Panc1 (cell line): ENCODE results near the gene CD9. TPM values are rescaled to one million over a fixed set of nuclear protein-coding genes. Genes with fewer than 3 reads are reported as not detected.

ENCODE experiments used
- ATAC-seq: fragments of 200-7000 bp; cut with Tn5 transposase; 2 replicates; pipeline ENCODE4 v1.9.1; 2020; ENCODE audit warnings: mild to moderate bottlenecking, moderate library complexity
- BruUV-seq: library from RNA; stranded (reverse); fragments of 400-500 nt; replicated peaks from 2 replicates; lab custom pipeline; 2021; lab: Mats Ljungman, UMichigan
- CTCF ChIA-PET: fragments of 300-600 bp; sonication (Branson Sonifier 250); formaldehyde crosslinking; loops from one replicate; lab custom pipeline; 2022; ENCODE audit warnings: antibody characterized with exemption; lab: Charles Lee
- POLR2A ChIA-PET: fragments of 300-600 bp; sonication (Branson Sonifier 250); formaldehyde crosslinking; loops from one replicate; lab custom pipeline; 2022; ENCODE audit warnings: antibody characterized with exemption; lab: Charles Lee
- DNase-seq: peaks from one replicate; pipeline ENCODE4 v3.0.0-alpha.2; 2010; ENCODE audit warnings: low read depth, low spot score
- H3K27ac ChIP-seq: 2 replicates; pipeline ENCODE4 v1.5.1; 2011; ENCODE audit warnings: mild to moderate bottlenecking, low read length, inconsistent platforms
- H3K27me3 ChIP-seq: fragments of 200-500 bp; sonication (Bioruptor generic); 2 replicates; pipeline ENCODE4 v1.6.0; 2014; ENCODE audit warnings: low read length, inconsistent platforms; ENCODE audit not compliant: control insufficient read depth, insufficient read depth
- H3K36me3 ChIP-seq: fragments of 200-500 bp; sonication (Bioruptor generic); 2 replicates; pipeline ENCODE4 v1.5.1; 2014; ENCODE audit warnings: inconsistent platforms, mild to moderate bottlenecking, low read length, moderate library complexity; ENCODE audit not compliant: control insufficient read depth, insufficient read depth
- H3K4me1 ChIP-seq: 2 replicates; pipeline ENCODE4 v1.5.1; 2011; ENCODE audit warnings: inconsistent platforms, mild to moderate bottlenecking, low read length, moderate library complexity; ENCODE audit not compliant: control insufficient read depth, insufficient read depth
- H3K4me3 ChIP-seq, 2 experiments: 2 replicates each; pipeline ENCODE4 v1.5.1; 2011 to 2012; ENCODE audit warnings: low read depth in 2 of 2, low read length in 2 of 2, mild to moderate bottlenecking in 2 of 2, inconsistent platforms in 1 of 2, moderate library complexity in 1 of 2
- H3K9me3 ChIP-seq: fragments of 200-500 bp; sonication (Bioruptor generic); 2 replicates; pipeline ENCODE4 v1.5.1; 2014; ENCODE audit warnings: low read depth, mild to moderate bottlenecking, inconsistent platforms, low read length, moderate library complexity; ENCODE audit not compliant: control insufficient read depth, insufficient read depth
- POLR2AphosphoS5 ChIP-seq: IDR thresholded peaks from 2 replicates; pipeline ENCODE4 v1.6.1; 2012; ENCODE audit warnings: mild to moderate bottlenecking, low read depth, low read length, moderate library complexity
- REST ChIP-seq, 2 experiments: IDR thresholded peaks; 2 replicates each; pipeline ENCODE4 v1.6.1; 2011 to 2012; ENCODE audit warnings: low read depth in 2 of 2, control low read depth in 1 of 2, low read length in 1 of 2, mild to moderate bottlenecking in 1 of 2, moderate library complexity in 1 of 2; ENCODE audit not compliant: insufficient read depth in 1 of 2
- SIN3A ChIP-seq: IDR thresholded peaks from 2 replicates; pipeline ENCODE4 v1.6.1; 2012; ENCODE audit warnings: low read depth, mild to moderate bottlenecking, low read length, moderate library complexity, borderline replicate concordance; ENCODE audit not compliant: insufficient read depth
- TCF7L2 ChIP-seq: IDR thresholded peaks from 2 replicates; pipeline ENCODE4 v1.6.1; 2011; ENCODE audit warnings: mild to moderate bottlenecking, low read depth, low read length, inconsistent platforms
- in situ Hi-C: cut with HindIII; loops from 2 replicates; pipeline ENCODE4 v1.10.0; 2016; ENCODE audit warnings: low sequenced_read_pairs, low pct_unique_long_range_greater_than_20kb
- intact Hi-C: fragments of 100-400 bp; cut with micrococcal nuclease; formaldehyde crosslinking; loops from one replicate; pipeline ENCODE4 v1.10.0; 2022; ENCODE audit not compliant: unreplicated experiment
- total RNA-seq: library from RNA; stranded (reverse); gene quantifications from one replicate; pipeline ENCODE4 v1.2.1, GENCODE V29; 2021; ENCODE audit not compliant: unreplicated experiment
- TF ChIP-seq, protein P1 (sequence below): fragments of 450-650 bp; IDR thresholded peaks from 2 replicates; pipeline ENCODE4 v1.5.1; 2017; ENCODE audit warnings: mild to moderate bottlenecking

CD9 gene
- total RNA-seq, 1 experiment from 2014 or later: 103 TPM

DNA sequence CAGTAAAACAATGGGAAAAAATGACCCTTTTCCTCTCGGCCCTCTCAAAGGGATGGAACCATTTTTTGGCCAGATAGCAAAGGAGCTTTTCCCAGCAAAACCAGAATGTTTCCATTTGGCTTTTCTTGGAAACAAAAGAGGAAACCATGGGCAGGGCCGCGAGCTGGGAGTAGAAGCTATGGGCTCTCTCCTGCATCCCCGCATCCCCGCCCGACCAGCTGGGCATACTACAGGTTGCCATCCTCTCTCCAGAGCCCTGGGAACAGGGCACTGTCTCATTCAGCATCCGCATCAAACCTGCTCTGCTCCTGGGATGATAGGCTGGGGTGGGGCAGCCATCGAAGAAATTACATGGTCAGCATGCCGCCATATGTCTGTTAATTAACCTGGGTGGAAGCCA is 20.9 kb downstream of the CD9 start:
- ATAC-seq (no peak), DNase-seq (no peak)
- intact Hi-C loops (no loop called here), in situ Hi-C loops (no loop called here)
- BruUV-seq: no TSS peak
- Histone ChIP-seq H3K4me1 (peaks cover 11% of the 10 kb centered on the region), H3K9me3 (no peaks in the 10 kb centered on the region), H3K27ac (no peak overlapping the region), H3K27me3 (no peaks in the 10 kb centered on the region), H3K36me3 (no peaks in the 10 kb centered on the region), H3K4me3 (no peak overlapping the region)
- TF ChIP-seq, protein P1, sequence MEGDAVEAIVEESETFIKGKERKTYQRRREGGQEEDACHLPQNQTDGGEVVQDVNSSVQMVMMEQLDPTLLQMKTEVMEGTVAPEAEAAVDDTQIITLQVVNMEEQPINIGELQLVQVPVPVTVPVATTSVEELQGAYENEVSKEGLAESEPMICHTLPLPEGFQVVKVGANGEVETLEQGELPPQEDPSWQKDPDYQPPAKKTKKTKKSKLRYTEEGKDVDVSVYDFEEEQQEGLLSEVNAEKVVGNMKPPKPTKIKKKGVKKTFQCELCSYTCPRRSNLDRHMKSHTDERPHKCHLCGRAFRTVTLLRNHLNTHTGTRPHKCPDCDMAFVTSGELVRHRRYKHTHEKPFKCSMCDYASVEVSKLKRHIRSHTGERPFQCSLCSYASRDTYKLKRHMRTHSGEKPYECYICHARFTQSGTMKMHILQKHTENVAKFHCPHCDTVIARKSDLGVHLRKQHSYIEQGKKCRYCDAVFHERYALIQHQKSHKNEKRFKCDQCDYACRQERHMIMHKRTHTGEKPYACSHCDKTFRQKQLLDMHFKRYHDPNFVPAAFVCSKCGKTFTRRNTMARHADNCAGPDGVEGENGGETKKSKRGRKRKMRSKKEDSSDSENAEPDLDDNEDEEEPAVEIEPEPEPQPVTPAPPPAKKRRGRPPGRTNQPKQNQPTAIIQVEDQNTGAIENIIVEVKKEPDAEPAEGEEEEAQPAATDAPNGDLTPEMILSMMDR: no peak
- TF ChIP-seq TCF7L2 (no peak), POLR2AphosphoS5 (no peak), REST (IDR thresholded peaks at IDR 0.05; ENCODE audit: insufficient read depth in 1 of 2, low read depth in 2 of 2, low read length in 1 of 2) (no peak), SIN3A (no peak)
- ChIA-PET CTCF (interaction anchor here (0.6 kb wide), 1 partner anchor 231 kb away, joined by 4 read pairs; the partner anchor contains the start of gene TAPBPL), POLR2A (no interaction called here)

DNA sequence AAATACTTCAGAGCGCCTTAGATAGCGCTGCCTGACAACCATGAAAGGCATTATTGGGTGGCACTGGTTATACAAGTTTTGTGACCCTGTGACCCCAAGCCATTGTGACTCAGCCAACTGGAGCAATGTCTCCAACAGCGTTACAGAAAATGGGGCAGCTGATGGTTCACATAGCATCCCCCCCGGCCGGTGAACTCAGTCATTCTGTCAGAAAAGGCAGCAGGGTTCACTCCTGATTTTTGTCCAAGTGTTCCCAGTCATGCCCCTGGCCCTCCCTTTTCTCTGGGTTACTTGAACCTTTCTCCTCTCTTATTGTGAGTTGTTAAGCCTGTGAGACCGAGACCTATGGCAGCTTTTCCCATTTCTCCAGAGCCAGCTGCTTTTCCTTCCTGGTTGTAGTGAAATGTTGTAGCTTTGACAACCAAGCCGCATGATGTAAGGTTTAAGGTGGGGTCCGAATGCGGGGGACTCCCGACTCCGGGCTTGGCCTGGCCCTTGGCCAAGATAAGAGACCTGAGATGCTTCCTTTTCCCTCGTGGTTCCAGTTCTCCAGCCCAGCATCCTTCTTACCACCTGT is 22.0 kb downstream of the CD9 start:
- no peak for DNase-seq
- Histone ChIP-seq H3K27ac (no peak overlapping the region), H3K27me3 (no peaks in the 10 kb centered on the region), H3K9me3 (no peaks in the 10 kb centered on the region), H3K4me1 (peaks cover 3% of the 10 kb centered on the region; the same call in 1 of the 2 replicates), H3K4me3 (no peak overlapping the region), H3K36me3 (no peaks in the 10 kb centered on the region)
- intact Hi-C loops: no loop called here
- BruUV-seq: no TSS peak
- no peak for ATAC-seq
- in situ Hi-C loops: no loop called here
- CTCF ChIA-PET: no interaction called here
- TF ChIP-seq POLR2AphosphoS5 (no peak), SIN3A (no peak), REST (IDR thresholded peaks at IDR 0.05; ENCODE audit: insufficient read depth in 1 of 2, low read depth in 2 of 2, low read length in 1 of 2) (no peak)
- TF ChIP-seq, protein P1: no peak
- POLR2A ChIA-PET: no interaction called here
